ENCODE measurements around the gene RALGPS1. TPM values are rescaled to one million over a fixed set of nuclear protein-coding genes. Genes with fewer than 3 reads are reported as not detected.

Gene RALGPS1
- total and polyA plus RNA-seq, 2 donors (not counting 1 experiment from before 2014, with no cell fraction given): 19.7 to 39.9 TPM

DNA sequence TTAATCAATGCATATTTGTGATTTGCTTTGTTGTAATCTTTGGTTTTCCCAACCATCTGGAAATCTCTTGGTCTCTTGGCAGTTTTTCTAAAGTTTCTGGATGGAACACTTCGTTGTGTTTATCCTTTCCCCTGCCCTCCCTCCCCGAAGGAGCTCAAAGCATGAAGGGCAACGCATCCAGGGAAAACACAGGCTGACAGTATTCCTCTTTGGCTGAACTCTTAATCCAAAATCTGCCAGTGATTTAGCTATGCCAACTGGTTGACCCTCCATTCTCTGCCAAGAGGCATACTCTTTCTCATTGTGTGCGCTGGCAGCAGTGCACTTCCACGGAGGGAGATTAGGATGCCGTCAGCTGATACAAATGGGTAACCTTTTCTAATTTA is 33.6 kb upstream of the RALGPS1 start:
- H3K27ac Mint-ChIP-seq: no peak overlapping the region
- peaks cover 15% of the 10 kb centered on the region for H4K20me1 ChIP-seq (ENCODE audit: control insufficient read depth, insufficient read depth, low read length, poor library complexity, severe bottlenecking)
- POLR2A ChIA-PET: no interaction called here
- peaks cover 10% of the 10 kb centered on the region for H3K4me1 Mint-ChIP-seq
- no peak overlapping the region for H3K4me3 Mint-ChIP-seq
- WGBS (ENCODE audit: insufficient coverage): 100% methylated on average over 3 of the region's 6 CpGs
- H3K9me3 Mint-ChIP-seq (ENCODE audit: insufficient read depth): no peaks in the 10 kb centered on the region
- H3K27me3 ChIP-seq (replicated peaks in 1 of 4; ENCODE audit: control extremely low read depth in 1 of 4, control insufficient read depth in 3 of 4, insufficient read depth in 4 of 4, low read length in 3 of 4): no peaks in the 10 kb centered on the region
- H3K9ac ChIP-seq (ENCODE audit: low read length): no peak overlapping the region
- DNase-seq: no peak
- H3K4me2 ChIP-seq (replicated peaks; ENCODE audit: low read depth, low read length, poor library complexity, severe bottlenecking): no peak overlapping the region
- no peak overlapping the region for H3K4me3 ChIP-seq (ENCODE audit: control extremely low read depth in 1 of 5, extremely low read depth in 1 of 5, insufficient read depth in 1 of 5, low read depth in 2 of 5, low read length in 4 of 5)
- no peak overlapping the region for H3K27ac ChIP-seq (ENCODE audit: low read length in 2 of 2)
- TF ChIP-seq, protein P1, sequence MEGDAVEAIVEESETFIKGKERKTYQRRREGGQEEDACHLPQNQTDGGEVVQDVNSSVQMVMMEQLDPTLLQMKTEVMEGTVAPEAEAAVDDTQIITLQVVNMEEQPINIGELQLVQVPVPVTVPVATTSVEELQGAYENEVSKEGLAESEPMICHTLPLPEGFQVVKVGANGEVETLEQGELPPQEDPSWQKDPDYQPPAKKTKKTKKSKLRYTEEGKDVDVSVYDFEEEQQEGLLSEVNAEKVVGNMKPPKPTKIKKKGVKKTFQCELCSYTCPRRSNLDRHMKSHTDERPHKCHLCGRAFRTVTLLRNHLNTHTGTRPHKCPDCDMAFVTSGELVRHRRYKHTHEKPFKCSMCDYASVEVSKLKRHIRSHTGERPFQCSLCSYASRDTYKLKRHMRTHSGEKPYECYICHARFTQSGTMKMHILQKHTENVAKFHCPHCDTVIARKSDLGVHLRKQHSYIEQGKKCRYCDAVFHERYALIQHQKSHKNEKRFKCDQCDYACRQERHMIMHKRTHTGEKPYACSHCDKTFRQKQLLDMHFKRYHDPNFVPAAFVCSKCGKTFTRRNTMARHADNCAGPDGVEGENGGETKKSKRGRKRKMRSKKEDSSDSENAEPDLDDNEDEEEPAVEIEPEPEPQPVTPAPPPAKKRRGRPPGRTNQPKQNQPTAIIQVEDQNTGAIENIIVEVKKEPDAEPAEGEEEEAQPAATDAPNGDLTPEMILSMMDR (IDR thresholded peaks at IDR 0.05): no peak
- TF ChIP-seq EZH2 (IDR thresholded peaks at IDR 0.05; ENCODE audit: borderline replicate concordance, insufficient read depth, low read depth, low read length, poor library complexity, severe bottlenecking): no peak
- CTCF ChIA-PET: no interaction called here
- intact Hi-C loops (cut with micrococcal nuclease): no loop called here
- no peaks in the 10 kb centered on the region for H3K9me3 ChIP-seq (ENCODE audit: control extremely low read depth in 1 of 3, control insufficient read depth in 2 of 3, insufficient read depth in 1 of 3, low read length in 2 of 3)
- H2AFZ ChIP-seq (ENCODE audit: insufficient read depth, low read depth, low read length, poor library complexity, severe bottlenecking): no peak overlapping the region
- ATAC-seq (ENCODE audit: low read depth): no peak
- no peaks in the 10 kb centered on the region for H3K4me1 ChIP-seq (ENCODE audit: control insufficient read depth in 2 of 2, insufficient read depth in 2 of 2, low read length in 2 of 2)
- H3K27me3 Mint-ChIP-seq: no peaks in the 10 kb centered on the region
- H3K36me3 ChIP-seq (replicated peaks in 1 of 2; ENCODE audit: control extremely low read depth in 1 of 2, control insufficient read depth in 1 of 2, extremely low read depth in 1 of 2, insufficient read depth in 2 of 2, low read length in 1 of 2): peaks cover 5 to 46% of the 10 kb centered on the region in 2 experiments
- peaks cover 24% of the 10 kb centered on the region for H3K79me2 ChIP-seq (ENCODE audit: control insufficient read depth, insufficient read depth, low read length)

DNA sequence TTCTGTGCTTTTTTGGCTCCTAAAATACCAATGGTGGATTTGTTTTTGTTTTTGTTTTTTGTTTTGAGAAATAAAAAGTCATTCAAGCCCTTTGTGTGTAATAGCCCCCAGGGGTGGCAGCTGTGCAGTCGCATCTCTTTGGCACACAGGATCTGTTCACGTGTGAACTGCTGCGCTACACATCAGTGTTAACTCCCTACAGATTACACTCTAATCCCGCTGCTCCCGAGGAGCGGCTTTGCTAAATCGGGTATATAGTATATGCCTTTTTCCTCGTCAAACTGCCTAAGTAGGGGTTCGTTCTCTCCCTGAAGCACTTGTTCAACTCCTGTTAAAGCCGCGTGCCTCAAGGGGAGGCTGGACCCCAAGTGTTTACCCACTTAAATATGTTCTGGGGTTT is 31.8 kb upstream of the RALGPS1 start:
- Mint-ChIP-seq H3K9me3 (ENCODE audit: insufficient read depth) (no peaks in the 10 kb centered on the region), H3K27ac (no peak overlapping the region), H3K4me1 (no peaks in the 10 kb centered on the region), H3K27me3 (no peaks in the 10 kb centered on the region), H3K4me3 (no peak overlapping the region)
- no peak for ATAC-seq (ENCODE audit: low read depth)
- Histone ChIP-seq H3K9ac (ENCODE audit: low read length) (no peak overlapping the region), H3K4me2 (replicated peaks; ENCODE audit: low read depth, low read length, poor library complexity, severe bottlenecking) (no peak overlapping the region), H3K4me1 (ENCODE audit: control insufficient read depth in 2 of 2, insufficient read depth in 2 of 2, low read length in 2 of 2) (no peaks in the 10 kb centered on the region), H3K27me3 (replicated peaks in 1 of 4; ENCODE audit: control extremely low read depth in 1 of 4, control insufficient read depth in 3 of 4, insufficient read depth in 4 of 4, low read length in 3 of 4) (no peaks in the 10 kb centered on the region), H3K9me3 (ENCODE audit: control extremely low read depth in 1 of 3, control insufficient read depth in 2 of 3, insufficient read depth in 1 of 3, low read length in 2 of 3) (no peaks in the 10 kb centered on the region), H3K36me3 (replicated peaks in 1 of 2; ENCODE audit: control extremely low read depth in 1 of 2, control insufficient read depth in 1 of 2, extremely low read depth in 1 of 2, insufficient read depth in 2 of 2, low read length in 1 of 2) (peaks cover 5 to 48% of the 10 kb centered on the region in 2 experiments), H2AFZ (ENCODE audit: insufficient read depth, low read depth, low read length, poor library complexity, severe bottlenecking) (no peak overlapping the region), H3K4me3 (ENCODE audit: control extremely low read depth in 1 of 5, extremely low read depth in 1 of 5, insufficient read depth in 1 of 5, low read depth in 2 of 5, low read length in 4 of 5) (no peak overlapping the region), H4K20me1 (ENCODE audit: control insufficient read depth, insufficient read depth, low read length, poor library complexity, severe bottlenecking) (peaks cover 7% of the 10 kb centered on the region), H3K27ac (ENCODE audit: low read length in 2 of 2) (no peak overlapping the region), H3K79me2 (ENCODE audit: control insufficient read depth, insufficient read depth, low read length) (peaks cover 17% of the 10 kb centered on the region)
- POLR2A ChIA-PET: no interaction called here
- no peak for DNase-seq
- CTCF ChIA-PET: no interaction called here
- TF ChIP-seq EZH2 (IDR thresholded peaks at IDR 0.05; ENCODE audit: borderline replicate concordance, insufficient read depth, low read depth, low read length, poor library complexity, severe bottlenecking): no peak
- TF ChIP-seq, protein P1 (IDR thresholded peaks at IDR 0.05): no peak
- intact Hi-C loops (cut with micrococcal nuclease): no loop called here
- WGBS (ENCODE audit: insufficient coverage): 96% methylated on average over 4 of the region's 11 CpGs

Data from B cell (primary cell).